CD14-positive monocyte (primary cell): Measurements from ENCODE around the gene MTTP. TPM values are rescaled to one million over a fixed set of nuclear protein-coding genes. Genes with fewer than 3 reads are reported as not detected.

ENCODE experiments used
- DNase-seq, 3 donors: peaks; one replicate each; pipeline ENCODE4 v3.0.0-alpha.2; 2011 to 2022
- H2AFZ ChIP-seq: 2 replicates; pipeline ENCODE4 v1.6.0; 2012; ENCODE audit warnings: mild to moderate bottlenecking, low read depth, low read length, inconsistent platforms; ENCODE audit not compliant: insufficient read depth, poor library complexity, severe bottlenecking
- H3K27ac ChIP-seq, 2 donors: 1 replicate in 1 of 2; 2 replicates in 1 of 2; pipeline ENCODE4 v1.5.1; 2012 to 2013; ENCODE audit warnings: low read length in 2 of 2, control low read depth in 1 of 2, inconsistent platforms in 1 of 2, low read depth in 1 of 2, mild to moderate bottlenecking in 1 of 2
- H3K27me3 ChIP-seq, 2 donors: one replicate each; pipeline versions ENCODE4 v1.6.0 to v1.6.1; 2011 to 2013; ENCODE audit warnings: low read length in 2 of 2; ENCODE audit not compliant: control insufficient read depth in 2 of 2, insufficient read depth in 2 of 2
- H3K36me3 ChIP-seq, 2 donors: replicated peaks in 1 of 2; 1 replicate in 1 of 2; 2 replicates in 1 of 2; pipeline versions ENCODE4 v1.5.1 to v1.6.1; 2012 to 2013; ENCODE audit warnings: low read length in 2 of 2, control low read depth in 1 of 2, inconsistent platforms in 1 of 2, mild to moderate bottlenecking in 1 of 2; ENCODE audit not compliant: insufficient read depth in 2 of 2, control insufficient read depth in 1 of 2
- H3K4me1 ChIP-seq, 2 donors: 1 replicate in 1 of 2; 2 replicates in 1 of 2; pipeline versions ENCODE4 v1.5.1 to v1.6.1; 2012 to 2013; ENCODE audit warnings: low read length in 2 of 2, control low read depth in 1 of 2, inconsistent platforms in 1 of 2, mild to moderate bottlenecking in 1 of 2, moderate library complexity in 1 of 2; ENCODE audit not compliant: insufficient read depth in 2 of 2, control insufficient read depth in 1 of 2
- H3K4me2 ChIP-seq: replicated peaks from 2 replicates; pipeline ENCODE3; 2012; ENCODE audit warnings: low read length, moderate library complexity, mild to moderate bottlenecking; ENCODE audit not compliant: poor library complexity, severe bottlenecking; ENCODE audit errors: extremely low read depth
- H3K4me3 ChIP-seq, 3 experiments: fragments of 200-600 bp in 1 of 3; sonication (generic) in 1 of 3; replicated peaks in 1 of 3; 1 replicate in 2 of 3; 2 replicates in 1 of 3; pipeline ENCODE4 v1.5.1; 2011 to 2013; ENCODE audit warnings: low read length in 3 of 3, mild to moderate bottlenecking in 3 of 3, control low read depth in 2 of 3, low read depth in 2 of 3, inconsistent platforms in 1 of 3, moderate library complexity in 1 of 3
- H3K79me2 ChIP-seq: 2 replicates; pipeline ENCODE4 v1.6.0; 2012; ENCODE audit warnings: mild to moderate bottlenecking, control low read depth, inconsistent platforms, low read length, moderate library complexity; ENCODE audit not compliant: insufficient read depth
- H3K9ac ChIP-seq: 2 replicates; pipeline ENCODE4 v1.6.0; 2017; ENCODE audit warnings: low read length, mild to moderate bottlenecking; ENCODE audit not compliant: insufficient read depth, poor library complexity, severe bottlenecking
- H3K9me3 ChIP-seq, 2 donors: replicated peaks in 1 of 2; 1 replicate in 1 of 2; 2 replicates in 1 of 2; pipeline versions ENCODE4 v1.5.1 to v1.6.1; 2012 to 2013; ENCODE audit warnings: low read length in 2 of 2, control low read depth in 1 of 2; ENCODE audit not compliant: control insufficient read depth in 1 of 2, insufficient read depth in 1 of 2
- H4K20me1 ChIP-seq: 2 replicates; pipeline ENCODE4 v1.6.0; 2012; ENCODE audit warnings: mild to moderate bottlenecking, low read length, control low read depth, moderate library complexity; ENCODE audit not compliant: insufficient read depth
- H3K27ac Mint-ChIP-seq, 7 donors: one replicate each; pipeline ENCODE4 v1.8.0; 2020; ENCODE audit warnings: mild to moderate bottlenecking in 7 of 7, mixed read lengths in 7 of 7, moderate library complexity in 6 of 7, inconsistent platforms in 2 of 7
- H3K27me3 Mint-ChIP-seq, 3 donors: one replicate each; pipeline ENCODE4 v1.8.0; 2021 to 2022; ENCODE audit warnings: low read depth in 3 of 3, mild to moderate bottlenecking in 3 of 3, mixed read lengths in 3 of 3, moderate library complexity in 3 of 3, inconsistent platforms in 1 of 3
- H3K36me3 Mint-ChIP-seq, 2 donors: one replicate each; pipeline ENCODE4 v1.8.0; 2020; ENCODE audit warnings: mixed read lengths in 2 of 2, inconsistent platforms in 1 of 2, mild to moderate bottlenecking in 1 of 2
- H3K4me1 Mint-ChIP-seq: one replicate; pipeline ENCODE4 v1.8.0; 2020; ENCODE audit warnings: mild to moderate bottlenecking, mixed read lengths
- H3K4me3 Mint-ChIP-seq, 2 donors: one replicate each; pipeline ENCODE4 v1.8.0; 2020; ENCODE audit warnings: mild to moderate bottlenecking in 2 of 2, mixed read lengths in 2 of 2, moderate library complexity in 1 of 2
- H3K9me3 Mint-ChIP-seq, 7 donors: one replicate each; pipeline ENCODE4 v1.8.0; 2020 to 2022; ENCODE audit warnings: mixed read lengths in 7 of 7, mild to moderate bottlenecking in 6 of 7, moderate library complexity in 6 of 7, inconsistent platforms in 2 of 7
- WGBS: methylation state at CpG from one replicate; pipeline ENCODE4 v1.1.5; 2013; ENCODE audit warnings: missing lambda C conversion rate; ENCODE audit not compliant: insufficient coverage; 5-methylcytosine and 5-hydroxymethylcytosine counted together
- intact Hi-C, 2 donors: fragments of 100-400 bp; cut with micrococcal nuclease; formaldehyde crosslinking; loops; one replicate each; pipeline versions ENCODE4 v1.15.0 to v1.15.1; 2023
- polyA plus RNA-seq, 3 donors: library from polyadenylated mRNA; depleted of rRNA in 1 of 3; unstranded in 2 of 3; stranded (reverse) in 1 of 3; fragments of 300-500 nt in 2 of 3; fragments of >200 nt in 1 of 3; fragmentation: Illumina TruSeq in 2 of 3; gene quantifications; 1 replicate in 2 of 3; 2 replicates in 1 of 3; pipeline ENCODE4 v1.2.3, GENCODE V29; 2012 to 2021
- TF ChIP-seq, protein P1 (sequence below): fragments of 200-600 bp; IDR thresholded peaks from one replicate; pipeline ENCODE4 v1.8.0; 2022; ENCODE audit warnings: antibody characterized with exemption, mild to moderate bottlenecking

The MTTP gene
- polyA plus RNA-seq, 3 donors: not detected

DNA sequence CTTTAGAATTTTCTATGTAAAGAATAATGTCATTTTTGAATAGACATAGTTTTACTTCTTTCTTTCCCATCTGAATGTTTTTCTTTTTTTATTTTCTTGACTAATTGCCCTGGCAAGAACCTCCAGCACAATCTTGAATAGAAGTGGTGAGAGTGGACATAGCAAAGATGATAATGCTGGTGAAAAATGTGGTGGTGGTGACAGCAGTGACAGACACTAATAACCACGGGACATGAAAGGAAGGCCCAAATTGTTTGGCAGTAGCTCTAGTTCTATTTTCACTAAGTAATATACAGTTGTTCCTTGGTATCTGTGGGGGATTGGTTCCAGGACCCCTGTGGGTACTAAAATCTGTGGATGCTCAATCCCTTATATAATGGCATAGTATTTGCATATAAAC lies 53.4 kb downstream of the MTTP start:
- Histone ChIP-seq H3K9me3 (no peaks in the 10 kb centered on the region), H3K27me3 (no peaks in the 10 kb centered on the region), H3K27ac (no peak overlapping the region), H4K20me1 (no peaks in the 10 kb centered on the region), H3K4me1 (no peaks in the 10 kb centered on the region), H3K4me3 (no peak overlapping the region), H3K4me2 (no peak overlapping the region), H3K79me2 (no peaks in the 10 kb centered on the region), H3K36me3 (no peaks in the 10 kb centered on the region), H3K9ac (no peak overlapping the region), H2AFZ (no peak overlapping the region)
- no peak overlapping the region for H3K4me3 Mint-ChIP-seq
- H3K27ac Mint-ChIP-seq: no peak overlapping the region
- H3K4me1 Mint-ChIP-seq: no peaks in the 10 kb centered on the region
- intact Hi-C loops: no loop called here
- no peaks in the 10 kb centered on the region for H3K27me3 Mint-ChIP-seq
- no CpG with 5 or more reads among the region's 1 CpG for WGBS
- H3K9me3 Mint-ChIP-seq: peaks cover 0 to 3% (median 0%) of the 10 kb centered on the region in 7 donors
- no peaks in the 10 kb centered on the region for H3K36me3 Mint-ChIP-seq
- DNase-seq: no peak
- TF ChIP-seq, protein P1, sequence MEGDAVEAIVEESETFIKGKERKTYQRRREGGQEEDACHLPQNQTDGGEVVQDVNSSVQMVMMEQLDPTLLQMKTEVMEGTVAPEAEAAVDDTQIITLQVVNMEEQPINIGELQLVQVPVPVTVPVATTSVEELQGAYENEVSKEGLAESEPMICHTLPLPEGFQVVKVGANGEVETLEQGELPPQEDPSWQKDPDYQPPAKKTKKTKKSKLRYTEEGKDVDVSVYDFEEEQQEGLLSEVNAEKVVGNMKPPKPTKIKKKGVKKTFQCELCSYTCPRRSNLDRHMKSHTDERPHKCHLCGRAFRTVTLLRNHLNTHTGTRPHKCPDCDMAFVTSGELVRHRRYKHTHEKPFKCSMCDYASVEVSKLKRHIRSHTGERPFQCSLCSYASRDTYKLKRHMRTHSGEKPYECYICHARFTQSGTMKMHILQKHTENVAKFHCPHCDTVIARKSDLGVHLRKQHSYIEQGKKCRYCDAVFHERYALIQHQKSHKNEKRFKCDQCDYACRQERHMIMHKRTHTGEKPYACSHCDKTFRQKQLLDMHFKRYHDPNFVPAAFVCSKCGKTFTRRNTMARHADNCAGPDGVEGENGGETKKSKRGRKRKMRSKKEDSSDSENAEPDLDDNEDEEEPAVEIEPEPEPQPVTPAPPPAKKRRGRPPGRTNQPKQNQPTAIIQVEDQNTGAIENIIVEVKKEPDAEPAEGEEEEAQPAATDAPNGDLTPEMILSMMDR: no peak

DNA sequence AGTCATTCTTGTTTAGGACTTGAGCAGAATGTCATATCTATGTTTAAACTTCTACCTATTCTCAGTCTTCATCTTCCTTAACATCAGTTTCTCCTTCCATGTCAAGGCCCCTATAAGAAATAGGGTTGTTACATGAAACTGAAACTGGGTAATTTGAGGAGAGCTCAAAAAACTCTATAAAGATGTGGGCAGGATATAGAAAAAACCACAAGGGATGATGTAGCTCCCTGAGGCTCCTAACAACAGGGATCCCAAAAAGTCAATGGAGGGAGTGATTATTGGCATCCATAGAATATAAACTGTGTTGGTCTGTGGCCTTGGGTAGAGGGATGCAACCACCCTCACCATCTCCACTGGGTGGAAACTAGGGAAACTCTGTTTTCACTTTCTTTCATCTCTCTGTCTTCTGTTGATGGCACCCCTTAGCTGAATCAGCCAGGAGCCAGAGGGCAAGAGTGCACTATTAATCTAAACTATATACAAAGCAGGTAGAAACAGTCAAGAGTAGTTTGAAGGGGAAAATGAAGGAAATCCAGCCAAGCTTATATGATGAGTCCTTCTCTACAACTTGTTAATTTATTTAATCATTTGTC lies 55.4 kb downstream of the MTTP start:
- Mint-ChIP-seq H3K36me3 (no peaks in the 10 kb centered on the region), H3K27me3 (no peaks in the 10 kb centered on the region), H3K4me1 (no peaks in the 10 kb centered on the region), H3K4me3 (no peak overlapping the region), H3K9me3 (no peaks in the 10 kb centered on the region), H3K27ac (no peak overlapping the region)
- Histone ChIP-seq H3K4me3 (no peak overlapping the region), H3K4me2 (no peak overlapping the region), H3K36me3 (no peaks in the 10 kb centered on the region), H2AFZ (no peak overlapping the region), H3K27ac (no peak overlapping the region), H3K27me3 (no peaks in the 10 kb centered on the region), H3K9me3 (no peaks in the 10 kb centered on the region), H4K20me1 (no peaks in the 10 kb centered on the region), H3K4me1 (no peaks in the 10 kb centered on the region), H3K9ac (no peak overlapping the region), H3K79me2 (no peaks in the 10 kb centered on the region)
- no peak for DNase-seq
- intact Hi-C loops: no loop called here
- TF ChIP-seq, protein P1: no peak
